GM06990 (cell line): Measurements from ENCODE around the gene CNTN5.

Experiments
- DNase-seq: peaks from one replicate; pipeline ENCODE4 v3.0.0-alpha.2; 2011; ENCODE audit not compliant: insufficient read length; ENCODE audit errors: extremely low read depth
- H3K27me3 ChIP-seq: replicated peaks from 2 replicates; pipeline ENCODE4 v1.6.0; 2011; ENCODE audit warnings: low read length; ENCODE audit not compliant: control insufficient read depth, insufficient read depth
- H3K36me3 ChIP-seq: 2 replicates; pipeline ENCODE4 v1.5.1; 2011; ENCODE audit warnings: low read length; ENCODE audit not compliant: control insufficient read depth, insufficient read depth
- H3K4me3 ChIP-seq: replicated peaks from 2 replicates; pipeline ENCODE4 v1.5.1; 2011; ENCODE audit warnings: low read depth, mild to moderate bottlenecking, control low read depth, low read length
- CTCF ChIP-seq: IDR thresholded peaks from 2 replicates; pipeline ENCODE4 v1.5.1; 2011; ENCODE audit warnings: low read length, control low read depth, mild to moderate bottlenecking, inconsistent platforms; ENCODE audit not compliant: insufficient read depth, poor library complexity, severe bottlenecking

The CNTN5 gene

GRCh38 chr11:99759787-99760186 lies 739.0 kb downstream of the CNTN5 start:
- Histone ChIP-seq H3K4me3 (no peak overlapping the region), H3K27me3 (no peaks in the 10 kb centered on the region), H3K36me3 (no peaks in the 10 kb centered on the region)
- no peak for TF ChIP-seq CTCF
- no peak for DNase-seq

GRCh38 chr11:99766811-99767210 lies 746.1 kb downstream of the CNTN5 start:
- H3K27me3 ChIP-seq = no peaks in the 10 kb centered on the region
- H3K4me3 ChIP-seq = no peak overlapping the region
- no peak for TF ChIP-seq CTCF
- no peak for DNase-seq
- H3K36me3 ChIP-seq = no peaks in the 10 kb centered on the region

GRCh38 chr11:99773646-99774045 lies 752.9 kb downstream of the CNTN5 start:
- no peak for TF ChIP-seq CTCF
- H3K27me3 ChIP-seq = no peaks in the 10 kb centered on the region
- DNase-seq = no peak
- H3K36me3 ChIP-seq = no peaks in the 10 kb centered on the region
- no peak overlapping the region for H3K4me3 ChIP-seq

- H3K36me3 ChIP-seq = no peaks in the 10 kb centered on the region
- no peak for TF ChIP-seq CTCF
- no peak for DNase-seq
- no peak overlapping the region for H3K4me3 ChIP-seq
- H3K27me3 ChIP-seq = no peaks in the 10 kb centered on the region
Observed at GRCh38 chr11:99781074-99781473, 760.3 kb downstream of the CNTN5 start.

- no peak for DNase-seq
- no peak for TF ChIP-seq CTCF
- H3K27me3 ChIP-seq = no peaks in the 10 kb centered on the region
- no peaks in the 10 kb centered on the region for H3K36me3 ChIP-seq
- no peak overlapping the region for H3K4me3 ChIP-seq
Observed at GRCh38 chr11:99791354-99791753, 770.6 kb downstream of the CNTN5 start.

- Histone ChIP-seq H3K36me3 (no peaks in the 10 kb centered on the region), H3K27me3 (no peaks in the 10 kb centered on the region), H3K4me3 (no peak overlapping the region)
- DNase-seq = no peak
- TF ChIP-seq CTCF = no peak
Observed at GRCh38 chr11:99795999-99796398, 775.2 kb downstream of the CNTN5 start.
